ENCODE data around the gene CACFD1.
A peak's percentile ranks its signal among the peaks of the same experiment; 100 is the strongest.

CACFD1 gene

GRCh38 chr9:133464638-133465037 lies 4.9 kb downstream of the CACFD1 start:
- no peak for DNase-seq

- DNase-seq: no peak
Observed at GRCh38 chr9:133465984-133466383, 6.2 kb downstream of the CACFD1 start.

GRCh38 chr9:133467101-133467500 lies 7.3 kb downstream of the CACFD1 start:
- no peak for DNase-seq

- DNase-seq: no peak
Observed at GRCh38 chr9:133468374-133468773, 8.6 kb downstream of the CACFD1 start.

- DNase-seq: no peak
Observed at GRCh38 chr9:133468777-133469421, 9.1 kb downstream of the CACFD1 start.

- DNase-seq: peak in 2 of 4 experiments; percentile 57 to 59
Observed at GRCh38 chr9:133470427-133470924, 10.7 kb downstream of the CACFD1 start.

GRCh38 chr9:133470988-133471387 lies 11.2 kb downstream of the CACFD1 start:
- DNase-seq: peak in 3 of 4 experiments; percentile 38 to 47 (median 40)

- DNase-seq: no peak
Observed at GRCh38 chr9:133471551-133472276, 11.9 kb downstream of the CACFD1 start.

GRCh38 chr9:133472277-133472645 lies 12.5 kb downstream of the CACFD1 start:
- DNase-seq: no peak

- DNase-seq: no peak
Observed at GRCh38 chr9:133472753-133473378, 13.1 kb downstream of the CACFD1 start.

GRCh38 chr9:133473743-133474142 lies 14.0 kb downstream of the CACFD1 start:
- no peak for DNase-seq

- peak in 3 of 4 experiments; percentile 35 to 43 (median 41) for DNase-seq
Observed at GRCh38 chr9:133474215-133474614, 14.4 kb downstream of the CACFD1 start.

GRCh38 chr9:133474853-133475252 lies 15.1 kb downstream of the CACFD1 start:
- DNase-seq: no peak

- peak in 2 of 4 experiments; percentile 36 to 41 for DNase-seq
Observed at GRCh38 chr9:133475292-133476012, 15.7 kb downstream of the CACFD1 start.

GRCh38 chr9:133476036-133476931 lies 16.5 kb downstream of the CACFD1 start:
- DNase-seq: peak; percentile 58 to 84 (median 80)

- DNase-seq: no peak
Observed at GRCh38 chr9:133476941-133477340, 17.2 kb downstream of the CACFD1 start.

- no peak for DNase-seq
Observed at GRCh38 chr9:133477461-133477860, 17.7 kb downstream of the CACFD1 start.

GRCh38 chr9:133477992-133478850 lies 18.4 kb downstream of the CACFD1 start:
- DNase-seq: peak; percentile 13 to 57 (median 39)

GRCh38 chr9:133478851-133479711 lies 19.3 kb downstream of the CACFD1 start, which contains the start of gene SLC2A6:
SLC2A6 (minus strand) TSS chr9:133479099; CDS start chr9:133479059, 40 bp downstream.
- peak; percentile 81 to 93 (median 88) for DNase-seq

- no peak for DNase-seq
Observed at GRCh38 chr9:133483611-133484010, 23.8 kb downstream of the CACFD1 start.
